Psoas muscle (tissue), 8 donors: Measurements from ENCODE around the gene DNMT1. TPM values are rescaled to one million over a fixed set of nuclear protein-coding genes. Genes with fewer than 3 reads are reported as not detected.

ENCODE experiments used
- ATAC-seq, 4 donors: fragments of 200-7000 bp; cut with Tn5 transposase; one replicate each; pipeline ENCODE4 v1.9.1; 2020; ENCODE audit warnings: moderate library complexity in 3 of 4, mild to moderate bottlenecking in 2 of 4
- DNase-seq, 2 donors: peaks; one replicate each; pipeline ENCODE4 v3.0.0-alpha.2; 2020
- H3K27ac ChIP-seq: fragments of 200-600 bp; one replicate; pipeline ENCODE4 v1.8.0; 2022
- H3K27me3 ChIP-seq, 3 donors: fragments of 200-600 bp in 1 of 3; one replicate each; pipeline versions ENCODE4 v1.6.1 to v1.8.0; 2013 to 2022; ENCODE audit warnings: low read length in 2 of 3, mild to moderate bottlenecking in 2 of 3, moderate library complexity in 1 of 3; ENCODE audit not compliant: insufficient read depth in 3 of 3
- H3K36me3 ChIP-seq, 2 donors: fragments of 200-600 bp in 1 of 2; one replicate each; pipeline versions ENCODE4 v1.6.1 to v1.8.0; 2013 to 2022; ENCODE audit warnings: low read depth in 1 of 2, mild to moderate bottlenecking in 1 of 2, moderate library complexity in 1 of 2; ENCODE audit not compliant: insufficient read depth in 1 of 2
- H3K4me1 ChIP-seq: fragments of 200-600 bp; one replicate; pipeline ENCODE4 v1.8.0; 2022
- H3K4me3 ChIP-seq: fragments of 200-600 bp; one replicate; pipeline ENCODE4 v1.8.0; 2022; ENCODE audit warnings: mild to moderate bottlenecking
- H3K9me3 ChIP-seq: fragments of 200-600 bp; one replicate; pipeline ENCODE4 v1.8.0; 2022
- WGBS, 3 donors: extraction: QIAGEN DNeasy Blood & Tissue Kit; methylation state at CpG; one replicate each; pipeline versions ENCODE4 v1.1.6 to v1.1.7; 2013; 5-methylcytosine and 5-hydroxymethylcytosine counted together
- intact Hi-C, 2 donors: fragments of 100-400 bp; cut with DNase I; formaldehyde crosslinking; loops; one replicate each; pipeline versions ENCODE4 v1.11.0 to v1.14.2; 2022
- polyA plus RNA-seq, 3 donors: library from polyadenylated mRNA; stranded (reverse); fragments of 200-250 nt; gene quantifications; one replicate each; pipeline ENCODE4 v1.2.3, GENCODE V29; 2013
- total RNA-seq, 4 donors: library from RNA; stranded (reverse); fragmentation: NEBNext Ultra II Directional in 2 of 4; extraction: Animal tissue kit (Norgen Biotek cat#: 25700) in 2 of 4; gene quantifications; one replicate each; pipeline versions ENCODE4 v1.2.1 to v1.2.4, GENCODE V29; 2021 to 2023
- TF ChIP-seq, protein P1 (sequence below): fragments of 200-600 bp; IDR thresholded peaks from one replicate; pipeline ENCODE4 v1.8.0; 2022; ENCODE audit warnings: antibody characterized with exemption
- donor health status: healthy with polysubstance abuse.
- donor health status: DM: no; HTN: no; CAD: no; lungs with moderate emphysema.
- donor health status: Bipolar disorder and iron deficiency.
- donor health status: healthy.
- donor health status: DM: yes; HTN: yes; CAD: no.
- donor health status: DM: no; HTN: no; CAD: no.
- donor health status: DM: no; HTN: no; CAD: no.
- donor health status: DM: yes; HTN: yes; CAD: no.

Gene DNMT1
- total and polyA plus RNA-seq, 7 donors: 7.1 to 25.2 (median 13.5) TPM

- TF ChIP-seq, protein P1, sequence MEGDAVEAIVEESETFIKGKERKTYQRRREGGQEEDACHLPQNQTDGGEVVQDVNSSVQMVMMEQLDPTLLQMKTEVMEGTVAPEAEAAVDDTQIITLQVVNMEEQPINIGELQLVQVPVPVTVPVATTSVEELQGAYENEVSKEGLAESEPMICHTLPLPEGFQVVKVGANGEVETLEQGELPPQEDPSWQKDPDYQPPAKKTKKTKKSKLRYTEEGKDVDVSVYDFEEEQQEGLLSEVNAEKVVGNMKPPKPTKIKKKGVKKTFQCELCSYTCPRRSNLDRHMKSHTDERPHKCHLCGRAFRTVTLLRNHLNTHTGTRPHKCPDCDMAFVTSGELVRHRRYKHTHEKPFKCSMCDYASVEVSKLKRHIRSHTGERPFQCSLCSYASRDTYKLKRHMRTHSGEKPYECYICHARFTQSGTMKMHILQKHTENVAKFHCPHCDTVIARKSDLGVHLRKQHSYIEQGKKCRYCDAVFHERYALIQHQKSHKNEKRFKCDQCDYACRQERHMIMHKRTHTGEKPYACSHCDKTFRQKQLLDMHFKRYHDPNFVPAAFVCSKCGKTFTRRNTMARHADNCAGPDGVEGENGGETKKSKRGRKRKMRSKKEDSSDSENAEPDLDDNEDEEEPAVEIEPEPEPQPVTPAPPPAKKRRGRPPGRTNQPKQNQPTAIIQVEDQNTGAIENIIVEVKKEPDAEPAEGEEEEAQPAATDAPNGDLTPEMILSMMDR: no peak
- no peak for DNase-seq
- no peaks in the 10 kb centered on the region for H3K27me3 ChIP-seq
- intact Hi-C loops: loop anchor here in 1 of 2 donors (2.0 kb wide), 1 partner anchor 225 kb away; no protein-coding TSS in a partner anchor
- peaks cover 0 to 95% of the 10 kb centered on the region in 2 donors for H3K36me3 ChIP-seq
- H3K4me1 ChIP-seq: no peaks in the 10 kb centered on the region
- H3K27ac ChIP-seq: no peak overlapping the region
- H3K4me3 ChIP-seq: no peak overlapping the region
- no peak for ATAC-seq
- 89 to 96% (median 93%) methylated on average over 4 of the region's 4 CpGs for WGBS, 3 donors
- no peaks in the 10 kb centered on the region for H3K9me3 ChIP-seq
Measured at GRCh38 chr19:10155839-10156238, 38.9 kb downstream of the DNMT1 start.

DNA sequence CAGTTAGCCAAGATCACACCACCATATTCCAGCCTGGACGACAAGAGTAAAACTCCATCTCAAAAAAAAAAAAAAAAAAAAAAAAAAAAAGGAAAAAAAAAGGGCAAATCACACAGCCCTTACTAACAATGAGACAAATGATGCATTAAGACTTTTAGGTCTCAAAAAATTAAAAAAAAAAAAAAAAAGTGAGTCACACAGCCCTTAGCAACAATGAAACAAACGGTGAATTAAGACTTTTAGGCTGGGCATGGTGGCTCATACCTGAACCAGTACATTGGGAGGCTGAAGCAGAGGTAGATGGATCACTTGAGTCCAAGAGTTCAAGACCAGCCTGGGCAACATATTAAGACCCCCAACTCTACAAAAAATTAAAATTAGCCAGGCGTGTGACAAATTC, 42.7 kb downstream of the DNMT1 start:
- no peak overlapping the region for H3K4me3 ChIP-seq
- TF ChIP-seq, protein P1: no peak
- H3K4me1 ChIP-seq: no peaks in the 10 kb centered on the region
- 80 to 89% (median 86%) methylated on average over 3 of the region's 3 CpGs for WGBS, 3 donors
- no peaks in the 10 kb centered on the region for H3K27me3 ChIP-seq
- no peak for DNase-seq
- no peak overlapping the region for H3K27ac ChIP-seq
- intact Hi-C loops: no loop called here
- H3K36me3 ChIP-seq: peaks cover 4 to 88% of the 10 kb centered on the region in 2 donors
- no peaks in the 10 kb centered on the region for H3K9me3 ChIP-seq
- ATAC-seq: no peak

- no peaks in the 10 kb centered on the region for H3K4me1 ChIP-seq
- no peaks in the 10 kb centered on the region for H3K9me3 ChIP-seq
- peaks cover 4 to 89% of the 10 kb centered on the region in 2 donors for H3K36me3 ChIP-seq
- H3K27ac ChIP-seq: no peak overlapping the region
- no peaks in the 10 kb centered on the region for H3K27me3 ChIP-seq
- intact Hi-C loops: no loop called here
- WGBS, 3 donors: 56 to 69% (median 57%) methylated on average over 5 of the region's 5 CpGs
- DNase-seq (no peak), ATAC-seq (no peak)
- TF ChIP-seq, protein P1: no peak
- no peak overlapping the region for H3K4me3 ChIP-seq
Measured at GRCh38 chr19:10151521-10151920, 43.2 kb downstream of the DNMT1 start.

DNA sequence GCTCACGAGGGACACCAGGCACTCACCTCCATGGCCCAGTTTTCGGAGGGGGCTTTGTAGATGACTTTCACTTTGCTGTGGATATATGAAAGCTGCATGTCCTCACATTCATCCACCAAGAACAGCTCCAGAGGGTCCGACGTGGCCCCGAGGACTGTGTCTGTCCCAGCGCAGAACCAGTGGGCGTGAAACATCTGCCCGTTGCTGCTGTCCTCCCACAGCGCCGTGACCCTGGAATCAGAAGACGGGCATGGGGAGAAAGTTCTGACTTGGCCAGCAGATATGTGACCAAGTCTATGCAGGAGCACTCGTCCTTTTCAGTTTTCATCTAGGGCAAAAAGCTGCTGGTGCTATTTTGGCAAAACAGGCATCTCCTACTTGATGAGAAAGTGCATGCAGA, 45.3 kb downstream of the DNMT1 start:
- no peak for DNase-seq
- Histone ChIP-seq H3K9me3 (no peaks in the 10 kb centered on the region), H3K36me3 (peaks cover 7 to 89% of the 10 kb centered on the region in 2 donors), H3K27me3 (no peaks in the 10 kb centered on the region), H3K27ac (no peak overlapping the region), H3K4me1 (no peaks in the 10 kb centered on the region), H3K4me3 (no peak overlapping the region)
- no peak for ATAC-seq
- TF ChIP-seq, protein P1: no peak
- intact Hi-C loops: no loop called here
- 95 to 97% (median 96%) methylated on average over 12 of the region's 12 CpGs for WGBS, 3 donors

DNA sequence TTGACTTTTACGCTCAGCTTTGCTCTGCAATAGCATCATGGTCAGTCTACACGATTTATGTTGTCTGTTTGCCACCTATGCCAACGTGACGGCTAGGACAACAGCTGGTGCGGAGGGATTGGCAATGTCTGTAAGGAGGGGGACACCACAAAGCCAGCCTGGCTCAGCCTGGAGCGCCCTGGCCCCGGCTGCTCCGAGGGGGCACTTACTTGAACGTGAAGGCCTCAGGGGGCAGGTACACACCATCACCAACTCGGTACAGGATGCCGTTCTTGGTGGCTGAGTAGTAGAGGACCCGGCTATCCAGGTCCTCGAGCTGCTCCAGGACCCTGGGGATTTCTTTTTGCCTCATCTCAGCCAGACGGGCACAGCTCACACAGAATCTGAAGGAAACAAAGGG, 48.6 kb downstream of the DNMT1 start:
- Histone ChIP-seq H3K36me3 (peaks cover 7 to 93% of the 10 kb centered on the region in 2 donors), H3K4me3 (no peak overlapping the region), H3K4me1 (no peaks in the 10 kb centered on the region), H3K27ac (no peak overlapping the region), H3K27me3 (no peaks in the 10 kb centered on the region), H3K9me3 (no peaks in the 10 kb centered on the region)
- 91 to 94% (median 92%) methylated on average over 14 of the region's 14 CpGs for WGBS, 3 donors
- TF ChIP-seq, protein P1: no peak
- ATAC-seq (no peak), DNase-seq (no peak)
- intact Hi-C loops: no loop called here
